ENCODE data around the gene KRTAP4-8. TPM values are rescaled to one million over a fixed set of nuclear protein-coding genes. Genes with fewer than 3 reads are reported as not detected.

KRTAP4-8 gene
- total and polyA plus RNA-seq, 2 of the 8 experiments (the other 6 are each of a cell fraction or from before 2014, with no cell fraction given) = not detected

DNA sequence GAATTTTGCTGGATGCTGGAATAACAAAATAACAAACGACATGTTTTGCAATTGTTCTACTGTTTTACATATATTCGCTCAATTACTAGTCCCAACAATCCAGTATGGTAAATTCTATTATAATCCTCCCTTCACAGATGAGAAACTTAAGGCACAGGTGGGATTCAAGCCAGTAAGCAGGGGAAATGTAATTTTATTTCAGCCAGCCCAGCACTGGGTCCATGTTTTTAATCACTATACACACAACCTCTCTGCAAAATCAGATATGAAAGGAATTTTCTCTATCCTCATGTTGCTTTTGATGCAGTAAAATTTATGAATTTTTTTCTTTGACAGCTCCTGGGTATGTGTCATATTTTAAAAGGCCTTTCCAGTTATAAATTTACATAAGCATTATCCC lies 47.3 kb upstream of the KRTAP4-8 start:
- Histone ChIP-seq H3K4ac (replicated peaks; ENCODE audit: insufficient read length, low read depth, low read length) (no peak overlapping the region), H4K8ac (ENCODE audit: extremely low read depth, insufficient read depth, low read length) (no peak overlapping the region), H4K91ac (replicated peaks; ENCODE audit: insufficient read length, low read length) (no peak overlapping the region), H2BK12ac (ENCODE audit: low read depth, low read length) (no peak overlapping the region), H3K79me2 (ENCODE audit: control insufficient read depth in 1 of 2, insufficient read depth in 2 of 2, low read length in 2 of 2) (no peaks in the 10 kb centered on the region), H4K5ac (ENCODE audit: insufficient read length, low read depth, low read length) (no peak overlapping the region), H3K36me3 (ENCODE audit: control insufficient read depth in 2 of 4, insufficient read depth in 4 of 4, low read length in 3 of 4) (no peaks in the 10 kb centered on the region), H2BK5ac (ENCODE audit: low read depth, low read length) (no peak overlapping the region), H3K14ac (ENCODE audit: insufficient read length) (no peak overlapping the region), H2AFZ (ENCODE audit: low read length) (no peak overlapping the region), H3K4me1 (replicated peaks in 1 of 4; ENCODE audit: control insufficient read depth in 3 of 4, insufficient read depth in 4 of 4, low read length in 3 of 4) (no peaks in the 10 kb centered on the region), H3K56ac (replicated peaks; ENCODE audit: insufficient read length, low read depth, low read length) (no peak overlapping the region), H3K4me3 (ENCODE audit: extremely low read depth in 1 of 4, insufficient read depth in 2 of 4, low read depth in 3 of 4, low read length in 4 of 4) (no peak overlapping the region), H3K23me2 (ENCODE audit: low read depth, low read length) (peaks cover 2% of the 10 kb centered on the region; the same call in 1 of the 2 replicates), H3K27me3 (replicated peaks in 1 of 4; ENCODE audit: control insufficient read depth in 3 of 4, extremely low read depth in 1 of 4, insufficient read depth in 3 of 4, low read length in 3 of 4) (no peaks in the 10 kb centered on the region), H2BK15ac (ENCODE audit: low read length) (no peak overlapping the region), H2BK120ac (replicated peaks; ENCODE audit: low read depth, low read length) (no peak overlapping the region), H3K79me1 (ENCODE audit: low read depth, low read length) (no peaks in the 10 kb centered on the region), H2BK20ac (ENCODE audit: low read length) (no peak overlapping the region), H3K4me2 (ENCODE audit: insufficient read depth in 1 of 2, low read depth in 2 of 2, low read length in 2 of 2) (no peak overlapping the region), H2AK5ac (ENCODE audit: low read depth, low read length) (no peak overlapping the region), H3K9ac (replicated peaks in 1 of 4; ENCODE audit: extremely low read depth in 1 of 4, low read depth in 3 of 4, low read length in 3 of 4) (no peak overlapping the region), H3K9me3 (ENCODE audit: insufficient read depth in 2 of 2, low read depth in 1 of 2, low read length in 1 of 2) (peaks cover 6 to 10% of the 10 kb centered on the region in 2 experiments; a peak in 3 of 4 replicates), H3K23ac (ENCODE audit: insufficient read length) (no peak overlapping the region), H3K27ac (ENCODE audit: low read depth, low read length) (no peak overlapping the region), H3K18ac (ENCODE audit: extremely low read depth, low read length) (no peak overlapping the region), H4K20me1 (replicated peaks in 1 of 2; ENCODE audit: control insufficient read depth in 1 of 2, insufficient read depth in 2 of 2, low read length in 2 of 2) (no peaks in the 10 kb centered on the region)
- TF ChIP-seq POU5F1 (IDR thresholded peaks at IDR 0.05; ENCODE audit: low read depth, low read length) (no peak), HDAC2 (IDR thresholded peaks at IDR 0.05; ENCODE audit: borderline replicate concordance in 1 of 2, low read depth in 2 of 2, low read length in 2 of 2) (no peak), EZH2 (IDR thresholded peaks at IDR 0.05; ENCODE audit: low read depth, low read length, severe bottlenecking) (no peak), KDM4A (IDR thresholded peaks at IDR 0.05; ENCODE audit: low read depth, low read length, severe bottlenecking) (no peak)
- CTCF ChIA-PET (ENCODE audit: partially characterized antibody) = no interaction called here
- FAIRE-seq (no peak), DNase-seq (ENCODE audit: low read depth in 1 of 2, low spot score in 2 of 2) (no peak)
- 90% methylated on average over 2 of the region's 2 CpGs; no CpG with 5 or more reads in 1 of the 2 experiments for WGBS, 2 experiments (ENCODE audit: extremely low coverage in 1 of 2, insufficient coverage in 1 of 2, insufficient read length in 1 of 2, insufficient replicate concordance in 2 of 2, low coverage in 1 of 2, low lambda C conversion rate in 2 of 2, missing lambda C conversion rate in 1 of 2)
- POLR2A ChIA-PET (ENCODE audit: partially characterized antibody) = no interaction called here
